HEK293 (cell line): Measurements from ENCODE around the gene BCORL1.

Experiments
- CTCF ChIP-seq: fragments of 450-650 bp; formaldehyde crosslinking; IDR thresholded peaks from 2 replicates; pipeline ENCODE4 v1.5.1; 2016; ENCODE audit warnings: missing biosample characterization, missing genetic modification characterization
- GLIS2 ChIP-seq: fragments of 450-650 bp; formaldehyde crosslinking; IDR thresholded peaks from 2 replicates; pipeline ENCODE4 v1.5.1; 2016; ENCODE audit warnings: missing biosample characterization, missing genetic modification characterization
- KLF10 ChIP-seq: fragments of 450-650 bp; IDR thresholded peaks from 2 replicates; pipeline ENCODE4 v1.5.1; 2018; ENCODE audit warnings: missing biosample characterization, mild to moderate bottlenecking, missing genetic modification characterization
- KLF9 ChIP-seq: fragments of 450-650 bp; formaldehyde crosslinking; IDR thresholded peaks from 2 replicates; pipeline ENCODE4 v1.5.1; 2016; ENCODE audit warnings: missing biosample characterization, missing genetic modification characterization, low read depth
- ZNF148 ChIP-seq: fragments of 450-650 bp; formaldehyde crosslinking; IDR thresholded peaks from 2 replicates; pipeline ENCODE4 v1.5.0; 2017; ENCODE audit warnings: missing biosample characterization, missing genetic modification characterization, borderline replicate concordance
- ZNF350 ChIP-seq: fragments of 450-650 bp; formaldehyde crosslinking; IDR thresholded peaks from 2 replicates; pipeline ENCODE4 v1.5.0; 2017; ENCODE audit warnings: missing biosample characterization, mild to moderate bottlenecking, missing genetic modification characterization
- ZNF391 ChIP-seq: fragments of 450-650 bp; formaldehyde crosslinking; IDR thresholded peaks from 2 replicates; pipeline ENCODE4 v1.5.1; 2016; ENCODE audit warnings: low read depth, missing biosample characterization, missing genetic modification characterization, borderline replicate concordance
- ZNF423 ChIP-seq: fragments of 450-650 bp; formaldehyde crosslinking; IDR thresholded peaks from 2 replicates; pipeline ENCODE4 v1.5.1; 2016; ENCODE audit warnings: missing biosample characterization, missing genetic modification characterization
- ZNF558 ChIP-seq: fragments of 450-650 bp; formaldehyde crosslinking; IDR thresholded peaks from 2 replicates; pipeline ENCODE4 v1.5.1; 2016; ENCODE audit warnings: missing biosample characterization, missing genetic modification characterization
- ZNF792 ChIP-seq: fragments of 450-650 bp; formaldehyde crosslinking; IDR thresholded peaks from 2 replicates; pipeline ENCODE4 v1.5.1; 2016; ENCODE audit warnings: missing biosample characterization, missing genetic modification characterization

GRCh38 chrX:130020661-130021324 lies 38.4 kb downstream of the BCORL1 start:
- no peak for TF ChIP-seq ZNF558 (tag by site-specific recombination)
- no peak for TF ChIP-seq ZNF423
- no peak for TF ChIP-seq KLF10
- TF ChIP-seq CTCF, result no peak
- no peak for TF ChIP-seq ZNF391
- TF ChIP-seq ZNF350 (tag by site-specific recombination), result no peak
- TF ChIP-seq KLF9 (tag by site-specific recombination), result no peak
- no peak for TF ChIP-seq GLIS2 (tag by site-specific recombination)
- TF ChIP-seq ZNF148 (tag by site-specific recombination), result no peak
- TF ChIP-seq ZNF792 (tag by site-specific recombination), result no peak
